GM21737 (cell line): ENCODE data around the gene CTSO.
"Not testable (repeated sequence)": the region's sequence is repeated elsewhere in the genome, so short reads cannot be mapped to it uniquely, and the experiment has no call there.

Source experiments
- ATAC-seq: cut with Tn5 transposase; IDR thresholded peaks from one replicate; pipeline ENCODE4 v1.9.1; 2021; ENCODE audit warnings: mild to moderate bottlenecking, moderate library complexity; ENCODE audit not compliant: unreplicated experiment

Gene CTSO

GRCh38 chr4:155956461-155956860, 2.8 kb upstream of the CTSO start:
- no peak for ATAC-seq

GRCh38 chr4:155954939-155955338, 1.3 kb upstream of the CTSO start:
- ATAC-seq: no peak

DNA sequence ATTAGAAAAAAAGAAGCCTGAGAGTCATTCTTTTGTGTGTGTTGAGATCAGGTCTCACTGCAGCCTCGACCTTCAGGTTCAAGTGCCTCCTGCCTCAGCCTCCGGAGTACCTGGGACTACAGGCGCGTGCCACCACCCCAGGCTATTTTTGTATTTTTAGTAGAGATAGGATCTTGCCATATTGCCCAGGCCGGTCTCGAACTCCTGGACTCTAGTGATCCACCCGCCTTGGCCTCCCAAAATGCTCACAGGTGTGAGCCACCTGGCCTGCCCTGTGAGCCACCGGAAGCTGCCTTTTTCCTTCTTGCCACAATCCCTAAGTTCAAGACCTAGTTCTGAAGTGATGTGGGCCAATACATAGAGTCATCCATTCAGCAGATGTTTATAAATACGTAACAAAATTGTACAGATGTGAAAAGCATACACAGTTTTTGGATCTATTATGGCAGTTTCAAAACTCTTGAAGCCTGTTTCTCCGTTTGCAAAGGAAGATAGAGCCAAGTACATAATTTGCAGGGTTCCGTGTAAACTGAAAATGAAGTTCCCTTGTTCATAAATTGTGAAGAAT, 536 bp upstream of the CTSO start:
- ATAC-seq: no peak

DNA sequence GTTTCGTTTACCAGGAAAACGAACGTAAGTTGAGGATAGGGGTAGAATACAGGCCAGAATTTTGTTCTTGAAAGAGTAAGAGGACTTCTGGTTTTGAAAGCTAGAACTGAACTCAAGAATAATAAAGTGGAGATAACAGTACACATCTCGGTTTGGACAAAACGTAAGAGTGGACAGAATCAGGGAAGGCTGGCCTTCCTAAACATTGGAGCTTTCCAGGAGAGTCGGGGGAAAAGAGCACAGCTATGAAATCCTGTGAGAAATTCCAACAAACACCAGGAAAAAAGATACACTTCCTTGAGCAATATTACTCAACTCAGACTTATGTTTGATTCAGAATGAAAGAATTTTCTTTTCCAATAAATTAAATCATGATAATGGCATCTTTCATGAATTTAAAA, 1.2 kb downstream of the CTSO start:
- no peak for ATAC-seq

- ATAC-seq: no peak
Measured at GRCh38 chr4:155950461-155950860, 3.2 kb downstream of the CTSO start.

GRCh38 chr4:155948541-155948940, 5.1 kb downstream of the CTSO start:
- no peak for ATAC-seq

- no peak for ATAC-seq
Measured at GRCh38 chr4:155946486-155946885, 7.2 kb downstream of the CTSO start.

GRCh38 chr4:155944516-155944915, 9.2 kb downstream of the CTSO start:
- no peak for ATAC-seq

- ATAC-seq: no peak
Measured at GRCh38 chr4:155943605-155944291, 9.9 kb downstream of the CTSO start.

- ATAC-seq: no peak
Measured at GRCh38 chr4:155941820-155942219, 11.8 kb downstream of the CTSO start.

DNA sequence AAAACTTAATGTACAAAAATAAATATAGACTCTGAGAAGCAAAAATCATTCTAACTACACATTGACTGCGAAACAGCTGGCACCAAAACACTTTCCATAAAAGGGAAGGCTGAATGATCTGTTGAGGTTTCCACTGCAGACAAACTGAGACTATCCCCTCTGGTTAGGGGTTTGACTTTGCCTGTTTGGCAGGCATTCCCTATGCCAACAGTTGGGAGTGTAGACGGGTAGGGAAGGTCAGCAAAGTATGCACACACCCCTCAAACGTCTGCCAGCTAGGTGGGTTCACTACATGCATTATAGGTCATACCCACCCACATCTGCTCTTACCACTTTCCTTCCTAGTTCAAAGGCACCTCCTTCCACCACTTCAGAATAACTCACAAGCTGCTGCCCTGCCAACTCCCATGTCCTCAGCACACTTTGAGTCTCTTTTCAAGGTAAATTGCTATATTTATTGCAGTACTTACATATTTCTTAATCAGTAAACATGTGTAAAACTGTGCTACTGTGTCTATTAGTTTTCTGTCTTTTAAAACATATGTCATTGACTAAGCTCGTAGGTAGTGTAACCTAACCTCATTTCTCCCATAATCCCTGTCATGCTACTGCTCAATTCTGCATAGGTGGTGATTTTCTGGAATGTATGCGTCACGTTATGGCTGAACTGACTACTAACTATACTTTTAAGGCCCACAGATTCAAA, 12.4 kb downstream of the CTSO start:
- ATAC-seq: no peak

DNA sequence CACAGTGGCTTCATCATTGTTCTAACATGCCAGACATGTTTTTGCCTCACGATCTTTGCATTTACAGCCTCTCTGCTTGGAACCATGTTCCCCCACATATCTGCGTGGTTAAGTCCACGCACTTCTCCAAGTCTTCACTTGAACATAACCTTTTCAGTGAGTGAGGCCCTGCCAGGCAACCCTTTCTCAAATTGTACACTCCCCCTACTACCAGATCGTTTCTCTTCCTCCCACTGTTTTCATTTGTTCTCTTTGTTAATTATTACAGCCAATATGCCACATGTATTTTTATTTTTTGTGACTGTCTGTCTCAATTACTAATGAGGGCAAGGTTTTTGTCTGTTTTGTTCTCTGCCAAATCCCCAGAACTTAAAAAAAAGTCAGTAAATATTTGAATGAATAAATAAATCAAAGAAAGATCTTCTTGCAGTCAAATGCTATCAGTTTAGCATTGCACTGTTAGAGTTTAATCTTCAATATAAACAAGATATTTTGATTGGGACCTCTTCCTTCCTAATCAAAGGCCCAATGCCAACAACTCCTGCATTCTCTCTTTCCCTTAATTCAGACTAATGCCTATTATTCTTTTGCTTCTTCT, 18.2 kb downstream of the CTSO start:
- no peak for ATAC-seq

GRCh38 chr4:155934634-155935033, 19.0 kb downstream of the CTSO start:
- ATAC-seq: not testable (repeated sequence)

DNA sequence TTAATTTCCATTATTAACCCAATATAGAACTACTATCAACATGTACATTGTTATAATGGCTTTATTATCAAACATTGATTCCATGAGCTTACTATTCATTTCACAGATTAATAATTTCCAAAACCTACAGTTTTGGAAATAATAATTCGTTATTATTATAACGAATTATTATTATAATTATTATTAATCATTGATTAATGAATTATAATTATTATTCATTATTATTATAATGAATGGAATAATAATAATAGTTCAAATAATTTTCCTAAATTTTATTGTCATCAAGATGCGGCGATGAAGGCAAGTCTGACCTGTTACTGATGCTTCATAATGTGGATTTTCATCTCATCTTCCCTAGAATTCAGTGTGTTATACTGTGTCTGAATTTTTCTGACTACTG, 22.0 kb downstream of the CTSO start:
- no peak for ATAC-seq

- ATAC-seq: no peak
Measured at GRCh38 chr4:155930330-155930729, 23.3 kb downstream of the CTSO start.

DNA sequence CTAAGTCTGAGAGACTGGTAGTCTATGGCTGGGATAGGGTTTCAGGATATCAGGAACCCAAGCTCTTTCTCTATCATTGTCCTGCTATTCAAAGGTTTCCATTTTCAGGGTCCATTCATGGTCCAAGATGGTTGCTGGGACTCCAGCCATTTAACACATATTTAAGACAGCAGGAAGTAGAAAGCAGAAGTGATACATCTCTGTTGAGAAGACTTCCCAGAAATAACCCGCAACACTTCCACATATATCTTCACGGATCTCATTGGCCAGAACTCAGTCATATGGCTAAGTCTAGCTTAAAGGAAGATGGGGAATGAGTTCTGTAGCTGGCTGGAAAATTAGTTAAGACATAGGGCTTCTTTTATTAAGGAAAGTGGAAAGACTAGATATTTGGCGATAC, 23.8 kb downstream of the CTSO start:
- ATAC-seq: no peak

DNA sequence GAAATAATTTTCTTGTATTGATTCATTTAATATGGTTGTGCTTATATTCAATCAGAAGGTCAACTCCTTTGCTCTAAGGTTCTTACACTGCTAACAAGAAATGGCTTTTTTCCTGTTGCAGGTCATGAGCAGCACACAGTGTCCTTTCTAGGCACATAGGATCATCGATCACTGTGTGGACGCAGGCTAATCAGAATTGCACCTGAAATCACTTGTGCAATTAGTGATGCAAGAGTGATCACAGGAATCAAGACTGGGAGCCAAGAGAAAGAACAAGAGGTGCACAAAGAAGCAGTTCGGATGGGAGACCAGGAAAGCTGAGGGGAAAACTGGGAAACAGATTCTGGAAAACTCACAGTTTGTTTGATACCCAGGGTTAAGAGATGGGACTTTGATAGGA, 29.0 kb downstream of the CTSO start:
- no peak for ATAC-seq

- no peak for ATAC-seq
Measured at GRCh38 chr4:155921597-155921996, 32.1 kb downstream of the CTSO start.

- ATAC-seq: no peak
Measured at GRCh38 chr4:155914782-155915181, 38.9 kb downstream of the CTSO start.

DNA sequence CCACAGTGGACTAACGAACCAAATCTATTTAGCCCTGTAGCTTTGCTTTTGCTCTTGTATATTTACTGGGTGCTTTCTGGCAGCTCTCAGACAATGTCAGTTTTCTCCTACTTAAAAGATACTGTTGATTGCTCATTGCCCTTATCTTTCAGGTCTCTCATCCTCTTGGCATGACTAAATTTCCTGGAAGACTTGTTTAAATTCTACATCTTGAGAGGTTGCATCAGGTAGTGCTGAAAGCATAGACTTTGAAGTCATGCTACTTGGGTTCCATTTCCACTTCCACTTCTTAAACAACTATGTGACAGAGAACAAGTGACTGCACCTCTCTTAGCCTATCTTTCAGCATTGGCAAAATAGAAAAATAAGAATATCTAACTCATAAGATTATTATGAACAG, 41.8 kb downstream of the CTSO start:
- ATAC-seq: no peak

DNA sequence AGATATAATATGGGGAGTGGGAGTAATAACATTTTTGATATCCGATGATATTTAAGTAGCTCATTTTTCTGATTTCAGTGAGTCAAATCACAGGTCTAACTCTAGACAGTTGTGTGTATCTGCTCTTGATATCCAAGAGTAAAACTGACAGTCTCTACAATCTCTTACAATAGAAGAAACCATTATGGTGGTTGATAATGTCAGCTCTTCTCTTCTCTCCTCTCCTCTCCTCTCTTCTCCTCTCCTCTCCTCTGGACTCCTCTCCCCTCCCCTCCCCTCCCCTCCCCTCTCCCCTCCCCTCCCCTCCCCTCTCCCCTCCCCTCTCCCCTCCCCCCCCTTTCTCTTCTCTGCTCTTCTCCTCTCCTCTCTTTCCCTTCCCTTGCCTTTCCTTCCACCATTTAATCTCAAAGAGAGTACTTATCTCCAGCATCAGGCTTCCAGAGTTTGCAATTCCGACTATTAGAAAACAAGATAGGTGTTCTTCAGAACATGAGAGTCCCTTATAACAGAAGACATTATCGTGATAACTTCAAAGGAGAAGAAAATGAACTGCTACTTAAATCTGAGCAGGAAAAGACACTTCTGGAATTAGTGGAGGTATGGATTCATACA, 43.9 kb downstream of the CTSO start:
- ATAC-seq: no peak
